ENCODE results near the gene GAS2L3. TPM values are rescaled to one million over a fixed set of nuclear protein-coding genes. Genes with fewer than 3 reads are reported as not detected.
A peak's percentile ranks its signal among the peaks of the same experiment; 100 is the strongest.
"Not testable (repeated sequence)": the region's sequence is repeated elsewhere in the genome, so short reads cannot be mapped to it uniquely, and the experiment has no call there.

GAS2L3 gene
- 13.5 and 17.7 TPM in 2 replicates for total RNA-seq

- peak; percentile 92 to 95 for DNase-seq (ENCODE audit: low read depth in 2 of 2)
These were observed at the start of gene GAS2L3 for GRCh38 chr12:100573292-100574186. TSS of gene GAS2L3 (plus strand) at chr12:100573684. CDS start at chr12:100594905, 21,221 bp downstream.

- DNase-seq (ENCODE audit: low read depth in 2 of 2) = no peak
These were observed 45.5 kb upstream of the GAS2L3 start for GRCh38 chr12:100528034-100528433.

DNA sequence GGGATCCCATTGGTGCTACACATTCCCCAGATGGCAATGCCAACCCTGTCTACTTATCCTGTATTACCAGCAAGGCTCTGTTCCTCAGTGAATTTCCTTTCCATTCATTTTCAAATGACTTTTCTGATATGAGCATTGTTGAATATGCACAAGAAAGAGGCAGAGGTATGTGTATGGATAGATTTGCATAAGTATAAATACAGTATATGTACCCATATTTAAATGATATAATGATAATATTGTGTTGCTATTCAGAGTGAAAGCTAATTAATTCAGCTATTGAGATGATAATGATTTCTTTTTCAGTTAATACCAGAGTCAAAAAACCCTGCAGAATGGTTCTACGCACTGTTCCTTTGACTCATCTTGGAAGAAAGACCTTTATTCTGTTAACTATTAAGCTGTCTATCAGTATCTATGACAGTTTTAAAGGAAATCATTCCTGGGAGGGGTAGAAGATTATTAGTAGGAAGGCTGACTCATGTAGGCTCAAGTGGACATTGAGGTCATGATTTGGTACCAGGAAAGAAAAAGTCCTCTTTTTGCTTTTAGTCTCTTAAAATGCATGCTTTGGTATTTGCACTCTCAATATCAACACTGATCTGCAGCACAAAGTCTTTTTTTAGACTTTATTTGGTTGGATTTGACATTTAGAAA lies 44.9 kb upstream of the GAS2L3 start:
- no peak for DNase-seq (ENCODE audit: low read depth in 2 of 2)

GRCh38 chr12:100529756-100530350 lies 43.6 kb upstream of the GAS2L3 start:
- DNase-seq (ENCODE audit: low read depth in 2 of 2) = no peak

GRCh38 chr12:100533376-100533775 lies 40.1 kb upstream of the GAS2L3 start:
- DNase-seq (ENCODE audit: low read depth in 2 of 2) = no peak

GRCh38 chr12:100534625-100535227 lies 38.8 kb upstream of the GAS2L3 start:
- DNase-seq (ENCODE audit: low read depth in 2 of 2) = no peak

GRCh38 chr12:100539202-100539601 lies 34.3 kb upstream of the GAS2L3 start:
- peak; percentile 46 to 57 for DNase-seq (ENCODE audit: low read depth in 2 of 2)

DNA sequence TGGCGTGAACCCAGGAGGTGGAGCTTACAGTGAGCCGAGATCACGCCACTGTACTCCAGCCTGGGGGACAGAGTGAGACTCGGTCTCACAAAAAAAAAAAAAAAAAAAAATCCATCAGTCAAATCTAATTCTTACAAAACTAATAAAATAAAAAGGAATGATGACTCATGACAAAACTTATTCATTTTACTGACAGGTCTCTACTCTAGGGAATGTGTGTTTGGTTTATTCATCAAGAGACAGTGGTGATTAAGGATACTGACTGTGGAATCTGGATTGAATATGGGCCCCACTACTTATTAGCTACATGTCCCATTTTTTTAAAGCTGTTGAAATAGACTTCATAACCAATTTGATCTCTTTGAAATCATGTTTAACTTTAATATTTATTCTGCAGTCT lies 29.3 kb upstream of the GAS2L3 start:
- DNase-seq (ENCODE audit: low read depth in 2 of 2) = no peak

DNA sequence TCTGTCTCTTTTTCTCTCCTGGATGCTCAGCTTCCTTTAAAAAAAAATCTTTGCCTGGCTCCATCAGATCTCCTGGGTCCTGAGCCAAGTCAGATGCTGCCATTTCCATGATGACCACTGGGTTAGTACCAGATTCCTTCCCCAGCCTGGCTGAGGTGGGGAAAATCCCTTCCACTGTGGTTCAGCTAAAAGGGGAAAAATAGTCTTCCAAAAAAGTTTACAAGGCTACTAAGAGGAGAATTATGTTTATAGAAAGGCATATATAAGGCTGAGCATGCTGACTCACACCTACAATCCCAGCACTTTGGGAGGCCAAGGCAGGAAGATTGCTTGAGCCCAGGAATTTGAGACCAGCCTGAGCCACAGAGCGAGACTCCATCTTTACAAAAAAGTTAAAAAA lies 28.4 kb upstream of the GAS2L3 start:
- no peak for DNase-seq (ENCODE audit: low read depth in 2 of 2)

DNA sequence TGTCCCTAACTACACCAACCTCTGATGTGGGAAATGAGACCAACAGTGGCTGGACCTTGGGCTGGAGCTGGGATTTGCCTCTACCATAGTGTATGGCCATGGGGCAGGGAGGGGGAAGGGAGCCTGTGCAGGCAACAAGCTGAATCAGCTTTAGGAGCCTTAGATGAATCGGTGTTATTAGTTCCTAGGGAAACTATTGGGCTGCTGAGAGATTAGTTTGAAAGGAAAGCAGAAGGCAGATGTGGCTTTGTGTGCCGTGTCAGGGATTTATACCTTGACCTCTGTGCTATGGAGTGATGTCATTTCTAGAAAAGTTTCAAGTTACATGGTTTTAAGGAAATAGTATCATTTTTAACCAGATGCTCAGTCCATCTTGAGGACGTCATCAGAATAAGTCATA lies 19.5 kb upstream of the GAS2L3 start:
- no peak for DNase-seq (ENCODE audit: low read depth in 2 of 2)

- DNase-seq (ENCODE audit: low read depth in 2 of 2) = peak; percentile 91 to 95
These were observed 18.8 kb upstream of the GAS2L3 start for GRCh38 chr12:100554608-100555077.

DNA sequence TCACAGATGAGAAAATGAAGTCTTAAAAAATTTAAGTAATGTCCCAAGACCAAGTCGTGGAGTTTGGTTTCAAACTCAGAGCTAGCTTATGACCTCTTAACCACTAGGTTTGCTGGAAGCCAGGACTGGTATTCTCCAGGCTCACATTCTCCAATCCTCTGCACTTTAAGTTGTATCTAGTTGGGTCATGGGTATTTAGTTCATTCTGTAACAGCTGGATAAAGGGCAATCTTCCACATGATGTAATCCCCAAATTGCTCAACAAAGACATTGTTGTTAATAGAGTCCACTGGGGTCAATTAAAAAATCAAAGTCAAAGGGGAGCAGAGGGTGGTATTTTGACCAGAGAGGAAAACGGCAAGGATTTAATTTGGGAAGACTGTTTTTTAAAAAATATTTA lies 17.8 kb upstream of the GAS2L3 start:
- DNase-seq (ENCODE audit: low read depth in 2 of 2) = no peak

- DNase-seq (ENCODE audit: low read depth in 2 of 2) = no peak
These were observed 16.1 kb upstream of the GAS2L3 start for GRCh38 chr12:100557357-100557756.

DNA sequence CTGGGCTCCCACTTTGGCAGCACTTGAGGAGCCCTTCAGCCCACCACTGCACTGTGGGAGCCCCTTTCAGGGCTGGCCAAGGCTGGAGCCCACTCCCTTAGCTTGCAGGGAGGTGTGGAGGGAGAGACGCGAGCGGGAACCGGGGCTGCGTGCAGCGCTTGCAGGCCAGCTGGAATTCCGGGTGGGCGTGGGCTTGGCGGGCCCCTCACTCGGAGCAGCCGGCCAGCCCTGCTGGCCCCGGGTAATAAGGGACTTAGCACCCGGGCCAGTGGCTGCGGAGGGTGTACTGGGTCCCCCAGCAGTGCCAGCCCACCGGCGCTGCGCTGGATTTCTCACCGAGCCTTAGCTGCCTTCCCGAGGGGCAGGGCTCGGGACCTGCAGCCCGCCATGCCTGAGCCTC lies 14.2 kb upstream of the GAS2L3 start:
- not testable (repeated sequence) for DNase-seq (ENCODE audit: low read depth in 2 of 2)

GRCh38 chr12:100564090-100564489 lies 9.4 kb upstream of the GAS2L3 start:
- peak; percentile 85 to 90 for DNase-seq (ENCODE audit: low read depth in 2 of 2)

- no peak for DNase-seq (ENCODE audit: low read depth in 2 of 2)
These were observed 8.5 kb upstream of the GAS2L3 start for GRCh38 chr12:100564905-100565467.

- no peak for DNase-seq (ENCODE audit: low read depth in 2 of 2)
These were observed 7.4 kb upstream of the GAS2L3 start for GRCh38 chr12:100565987-100566545.

DNA sequence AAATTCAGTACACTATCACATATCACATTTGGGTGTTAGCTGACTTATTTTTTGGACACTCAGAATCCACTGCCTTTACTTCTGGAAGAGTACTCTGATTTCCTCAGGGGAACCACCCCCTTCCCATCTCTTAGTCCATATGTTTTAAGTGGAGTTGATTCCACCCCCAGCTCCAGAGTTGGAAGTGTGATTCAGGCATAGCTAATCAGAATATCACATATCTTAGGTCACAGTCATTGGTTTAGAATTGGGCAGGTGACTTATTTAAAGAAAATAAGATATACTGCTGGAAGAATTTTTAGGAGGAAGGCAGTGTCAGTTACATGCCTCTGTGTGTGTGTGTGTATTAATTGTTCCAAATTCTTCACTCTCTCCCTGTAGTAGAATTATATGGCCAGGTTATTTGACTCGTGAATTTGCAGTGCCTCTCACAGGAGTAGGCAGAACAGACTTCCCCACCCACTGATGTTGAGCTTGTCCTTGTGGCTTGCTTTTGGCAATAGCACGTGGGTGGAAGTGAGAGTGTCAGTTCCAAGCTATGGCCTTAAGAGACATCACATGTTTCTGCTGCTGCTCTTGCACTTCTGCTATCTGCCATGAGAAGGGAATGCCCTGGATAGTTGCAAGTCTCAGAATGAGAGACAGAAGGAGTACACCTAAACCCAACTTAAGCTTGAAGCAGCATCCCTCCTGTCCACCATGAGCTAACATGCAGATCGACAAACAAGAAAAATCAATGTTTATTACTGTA lies 6.4 kb upstream of the GAS2L3 start:
- DNase-seq (ENCODE audit: low read depth in 2 of 2) = no peak

- DNase-seq (ENCODE audit: low read depth in 2 of 2) = no peak
These were observed 5.5 kb upstream of the GAS2L3 start for GRCh38 chr12:100567945-100568344.

- no peak for DNase-seq (ENCODE audit: low read depth in 2 of 2)
These were observed 1.3 kb upstream of the GAS2L3 start for GRCh38 chr12:100572184-100572583.
